ENCODE results near the gene TSPAN18. TPM values are rescaled to one million over a fixed set of nuclear protein-coding genes. Genes with fewer than 3 reads are reported as not detected.

Gene TSPAN18
- total RNA-seq, 1 experiment from 2014 or later, result not detected

- Histone ChIP-seq H3K79me2 (ENCODE audit: low read length) (no peaks in the 10 kb centered on the region), H3K27me3 (ENCODE audit: low read length) (peaks cover 32% of the 10 kb centered on the region), H2AFZ (ENCODE audit: low read length) (no peak overlapping the region), H3K9me3 (ENCODE audit: low read length) (no peaks in the 10 kb centered on the region), H3K9ac (ENCODE audit: low read length) (no peak overlapping the region), H3K4me1 (ENCODE audit: insufficient read depth, low read length) (no peaks in the 10 kb centered on the region), H3F3A (ENCODE audit: low read length, unreplicated experiment) (no peaks in the 10 kb centered on the region), H3K4me3 (ENCODE audit: low read length) (no peak overlapping the region), H3K4me2 (ENCODE audit: low read length) (no peak overlapping the region), H3K36me3 (ENCODE audit: low read depth, low read length) (no peaks in the 10 kb centered on the region), H3K27ac (ENCODE audit: low read length) (no peak overlapping the region), H3K9me2 (replicated peaks; ENCODE audit: low read length) (no peaks in the 10 kb centered on the region), H4K20me1 (ENCODE audit: low read length) (no peaks in the 10 kb centered on the region)
- no TSS peak for BruUV-seq (replicated peaks)
- ChIA-PET POLR2A (ENCODE audit: unreplicated experiment) (no interaction called here), CTCF (no interaction called here)
- ATAC-seq, result no peak
- TF ChIP-seq CTCF (conservative IDR thresholded peaks at IDR 0.05; ENCODE audit: low read depth, low read length), result no peak
- intact Hi-C loops (cut with micrococcal nuclease), result no loop called here
- DNase-seq, result no peak
These were observed 8.7 kb upstream of the TSPAN18 start for GRCh38 chr11:44718057-44718456.

- no peak for ATAC-seq
- intact Hi-C loops (cut with micrococcal nuclease), result no loop called here
These were observed 8.0 kb upstream of the TSPAN18 start for GRCh38 chr11:44718612-44719390.

More at GRCh38 chr11:44718612-44719390, 8.0 kb upstream of the TSPAN18 start:
- Histone ChIP-seq H3K79me2 (ENCODE audit: low read length) (no peaks in the 10 kb centered on the region), H3K9ac (ENCODE audit: low read length) (no peak overlapping the region), H3K27ac (ENCODE audit: low read length) (no peak overlapping the region), H2AFZ (ENCODE audit: low read length) (no peak overlapping the region), H3K36me3 (ENCODE audit: low read depth, low read length) (no peaks in the 10 kb centered on the region), H4K20me1 (ENCODE audit: low read length) (no peaks in the 10 kb centered on the region), H3K4me1 (ENCODE audit: insufficient read depth, low read length) (no peaks in the 10 kb centered on the region), H3K4me2 (ENCODE audit: low read length) (no peak overlapping the region), H3K9me3 (ENCODE audit: low read length) (no peaks in the 10 kb centered on the region), H3K4me3 (ENCODE audit: low read length) (no peak overlapping the region), H3K9me2 (replicated peaks; ENCODE audit: low read length) (no peaks in the 10 kb centered on the region), H3K27me3 (ENCODE audit: low read length) (peaks cover 32% of the 10 kb centered on the region), H3F3A (ENCODE audit: low read length, unreplicated experiment) (no peaks in the 10 kb centered on the region)
- CTCF ChIA-PET, result no interaction called here
- DNase-seq, result no peak
- POLR2A ChIA-PET (ENCODE audit: unreplicated experiment), result no interaction called here
- BruUV-seq (replicated peaks), result no TSS peak
- no peak for TF ChIP-seq EZH2phosphoT487 (IDR thresholded peaks at IDR 0.05; ENCODE audit: borderline replicate concordance, low read length)
- TF ChIP-seq EZH2 (IDR thresholded peaks at IDR 0.05; ENCODE audit: low read length, unreplicated experiment), result no peak
- no peak for TF ChIP-seq CTCF (conservative IDR thresholded peaks at IDR 0.05; ENCODE audit: low read depth, low read length)
